KMS-11 (cell line): ENCODE data around the gene MOB3A.

ENCODE experiments used
- H2AFZ ChIP-seq: fragments of 200-600 bp; sonication (generic); 2 replicates; pipeline ENCODE4 v1.6.1; 2016; ENCODE audit warnings: antibody characterized with exemption, mixed run types, low read depth
- H3K27ac ChIP-seq: fragments of 200-600 bp; sonication (generic); 2 replicates; pipeline ENCODE4 v1.6.1; 2016; ENCODE audit warnings: mild to moderate bottlenecking, mixed run types
- H3K27me3 ChIP-seq: fragments of 200-600 bp; sonication (generic); 2 replicates; pipeline ENCODE4 v1.6.1; 2017; ENCODE audit warnings: mild to moderate bottlenecking, low read depth, mixed run types, moderate library complexity; ENCODE audit not compliant: insufficient read depth
- H3K36me3 ChIP-seq: fragments of 200-600 bp; sonication (generic); 2 replicates; pipeline ENCODE4 v1.6.1; 2017; ENCODE audit warnings: mild to moderate bottlenecking, mixed run types; ENCODE audit not compliant: insufficient read depth
- H3K4me1 ChIP-seq: fragments of 200-600 bp; sonication (generic); 2 replicates; pipeline ENCODE4 v1.6.1; 2016; ENCODE audit warnings: mild to moderate bottlenecking, low read depth, mixed run types; ENCODE audit not compliant: poor library complexity, severe bottlenecking
- H3K4me2 ChIP-seq: fragments of 200-600 bp; sonication (generic); 2 replicates; pipeline ENCODE4 v1.7.0; 2016; ENCODE audit warnings: mild to moderate bottlenecking, mixed run types
- H3K4me3 ChIP-seq: fragments of 200-600 bp; sonication (generic); IDR thresholded peaks from 2 replicates; pipeline ENCODE4 v1.6.1; 2017; ENCODE audit warnings: low read depth, low read length, mixed read lengths; ENCODE audit not compliant: insufficient read depth
- H3K79me2 ChIP-seq: fragments of 200-600 bp; sonication (generic); 2 replicates; pipeline ENCODE4 v1.6.1; 2016; ENCODE audit warnings: low read depth, mixed run types; ENCODE audit not compliant: insufficient read depth
- H3K9ac ChIP-seq: fragments of 200-600 bp; sonication (generic); 2 replicates; pipeline ENCODE4 v1.6.1; 2016; ENCODE audit warnings: mild to moderate bottlenecking, mixed run types
- H4K20me1 ChIP-seq: fragments of 200-600 bp; sonication (generic); 2 replicates; pipeline ENCODE4 v1.6.1; 2016; ENCODE audit warnings: mild to moderate bottlenecking, mixed run types; ENCODE audit not compliant: insufficient read depth
- TF ChIP-seq, protein P1 (sequence below): fragments of 200-600 bp; sonication (generic); conservative IDR thresholded peaks from 2 replicates; pipeline ENCODE4 v1.6.1; 2017; ENCODE audit warnings: low read depth, mild to moderate bottlenecking, antibody characterized with exemption, low read length, moderate library complexity, mixed read lengths

Gene MOB3A

GRCh38 chr19:2057484-2058469 is 38.3 kb downstream of the MOB3A start:
- H4K20me1 ChIP-seq, result no peaks in the 10 kb centered on the region
- no peak overlapping the region for H2AFZ ChIP-seq
- TF ChIP-seq, protein P1, sequence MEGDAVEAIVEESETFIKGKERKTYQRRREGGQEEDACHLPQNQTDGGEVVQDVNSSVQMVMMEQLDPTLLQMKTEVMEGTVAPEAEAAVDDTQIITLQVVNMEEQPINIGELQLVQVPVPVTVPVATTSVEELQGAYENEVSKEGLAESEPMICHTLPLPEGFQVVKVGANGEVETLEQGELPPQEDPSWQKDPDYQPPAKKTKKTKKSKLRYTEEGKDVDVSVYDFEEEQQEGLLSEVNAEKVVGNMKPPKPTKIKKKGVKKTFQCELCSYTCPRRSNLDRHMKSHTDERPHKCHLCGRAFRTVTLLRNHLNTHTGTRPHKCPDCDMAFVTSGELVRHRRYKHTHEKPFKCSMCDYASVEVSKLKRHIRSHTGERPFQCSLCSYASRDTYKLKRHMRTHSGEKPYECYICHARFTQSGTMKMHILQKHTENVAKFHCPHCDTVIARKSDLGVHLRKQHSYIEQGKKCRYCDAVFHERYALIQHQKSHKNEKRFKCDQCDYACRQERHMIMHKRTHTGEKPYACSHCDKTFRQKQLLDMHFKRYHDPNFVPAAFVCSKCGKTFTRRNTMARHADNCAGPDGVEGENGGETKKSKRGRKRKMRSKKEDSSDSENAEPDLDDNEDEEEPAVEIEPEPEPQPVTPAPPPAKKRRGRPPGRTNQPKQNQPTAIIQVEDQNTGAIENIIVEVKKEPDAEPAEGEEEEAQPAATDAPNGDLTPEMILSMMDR, result no peak
- H3K4me2 ChIP-seq, result no peak overlapping the region
- H3K4me3 ChIP-seq, result no peak overlapping the region
- H3K27me3 ChIP-seq, result no peaks in the 10 kb centered on the region
- H3K36me3 ChIP-seq, result no peaks in the 10 kb centered on the region
- H3K4me1 ChIP-seq, result peaks cover 27% of the 10 kb centered on the region
- no peak overlapping the region for H3K27ac ChIP-seq
- no peak overlapping the region for H3K9ac ChIP-seq
- H3K79me2 ChIP-seq, result no peaks in the 10 kb centered on the region

DNA sequence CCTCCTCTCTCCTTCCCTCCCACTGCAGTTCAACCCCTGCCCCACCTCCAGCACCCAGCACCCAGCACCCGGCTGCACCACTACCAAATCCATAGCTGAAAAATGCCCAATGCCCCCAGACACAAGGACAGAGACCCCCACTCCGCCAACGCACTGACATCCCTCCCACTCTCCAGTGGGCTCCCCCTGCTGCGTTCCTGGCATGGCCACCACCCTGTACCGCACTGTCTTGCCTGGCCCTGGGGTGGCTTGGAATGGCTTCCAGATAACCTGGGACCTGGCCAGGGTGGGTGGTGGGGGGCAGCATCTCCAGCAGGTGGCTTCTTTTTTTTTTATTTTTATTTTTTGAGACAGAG is 39.3 kb downstream of the MOB3A start:
- H3K4me2 ChIP-seq, result no peak overlapping the region

DNA sequence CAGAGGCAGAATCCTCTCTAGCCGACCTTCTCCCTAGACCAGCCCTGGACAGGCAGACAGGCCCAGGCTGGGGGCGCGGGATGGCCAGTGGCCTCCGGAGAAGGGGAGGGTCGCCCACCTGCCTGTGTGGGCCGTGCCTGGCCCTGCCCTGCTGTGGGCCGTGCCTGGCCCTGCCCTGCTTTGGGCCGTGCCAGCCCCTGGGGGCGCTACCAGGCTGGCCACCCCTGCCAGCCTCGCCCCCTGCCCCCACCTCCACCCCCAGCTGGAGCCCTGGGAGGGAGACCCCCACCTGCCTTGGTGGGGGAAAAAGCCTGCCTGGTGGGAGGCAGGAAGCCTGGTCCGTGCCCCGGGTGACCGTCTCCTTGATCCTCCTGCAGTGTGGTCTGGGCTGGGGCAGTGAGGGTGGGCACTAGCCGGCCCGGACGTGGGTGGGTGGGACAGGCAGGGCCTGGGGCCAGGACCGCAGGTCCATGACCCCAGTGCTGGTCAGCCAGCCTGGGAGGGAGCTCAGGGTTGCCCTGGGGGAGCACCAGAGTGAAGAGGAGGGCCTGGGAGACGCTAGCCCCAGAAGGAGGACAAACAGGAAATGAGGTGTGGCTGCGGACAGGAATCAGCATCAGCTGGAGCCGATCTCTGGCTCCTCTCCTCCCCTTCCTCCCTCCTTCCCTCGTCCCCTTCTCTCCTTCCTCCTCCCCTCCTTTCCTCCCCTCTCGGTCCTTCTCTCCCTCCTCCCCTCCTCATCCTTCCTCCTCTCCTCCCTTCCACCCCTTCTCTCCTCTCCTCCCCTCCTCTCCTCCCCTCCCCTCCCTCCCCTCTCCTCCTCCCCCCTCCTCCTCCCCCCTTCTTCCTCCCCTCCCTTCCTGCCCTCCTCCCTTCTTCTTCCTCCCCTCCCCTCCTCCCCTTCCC is 39.9 kb downstream of the MOB3A start:
- Histone ChIP-seq H2AFZ (no peak overlapping the region), H3K36me3 (no peaks in the 10 kb centered on the region), H3K4me2 (no peak overlapping the region), H3K4me3 (no peak overlapping the region), H3K27me3 (no peaks in the 10 kb centered on the region), H3K9ac (no peak overlapping the region), H3K27ac (no peak overlapping the region), H4K20me1 (no peaks in the 10 kb centered on the region), H3K4me1 (peaks cover 32% of the 10 kb centered on the region), H3K79me2 (no peaks in the 10 kb centered on the region)
- TF ChIP-seq, protein P1, result no peak

More for the DNA sequence above, 39.3 kb downstream of the MOB3A start:
- Histone ChIP-seq H4K20me1 (no peaks in the 10 kb centered on the region), H3K79me2 (no peaks in the 10 kb centered on the region), H3K27me3 (no peaks in the 10 kb centered on the region), H3K4me1 (peaks cover 26% of the 10 kb centered on the region), H3K9ac (no peak overlapping the region), H2AFZ (no peak overlapping the region), H3K4me3 (no peak overlapping the region), H3K27ac (no peak overlapping the region), H3K36me3 (no peaks in the 10 kb centered on the region)
- TF ChIP-seq, protein P1, result no peak

- H3K36me3 ChIP-seq, result no peaks in the 10 kb centered on the region
- H3K79me2 ChIP-seq, result peaks cover 10% of the 10 kb centered on the region
- no peak overlapping the region for H3K9ac ChIP-seq
- TF ChIP-seq, protein P1, result no peak
- H3K4me2 ChIP-seq, result no peak overlapping the region
- peaks cover 21% of the 10 kb centered on the region for H3K4me1 ChIP-seq
- no peaks in the 10 kb centered on the region for H3K27me3 ChIP-seq
- no peak overlapping the region for H2AFZ ChIP-seq
- no peak overlapping the region for H3K4me3 ChIP-seq
- H4K20me1 ChIP-seq, result no peaks in the 10 kb centered on the region
- H3K27ac ChIP-seq, result no peak overlapping the region
Measured at GRCh38 chr19:2054763-2055162, 41.4 kb downstream of the MOB3A start.
